ENCODE data around the gene NABP2. TPM values are rescaled to one million over a fixed set of nuclear protein-coding genes. Genes with fewer than 3 reads are reported as not detected.

NABP2 gene
- total RNA-seq, 1 experiment from 2014 or later = 68.5 TPM

- BruUV-seq (replicated peaks) = no TSS peak
- POLR2A ChIA-PET (ENCODE audit: unreplicated experiment) = no interaction called here
- TF ChIP-seq CTCF (conservative IDR thresholded peaks at IDR 0.05) = no peak
- TF ChIP-seq EZH2 (IDR thresholded peaks at IDR 0.05; ENCODE audit: low read depth) = no peak
- Histone ChIP-seq H4K20me1 (ENCODE audit: insufficient read depth) (no peaks in the 10 kb centered on the region), H3K9me2 (ENCODE audit: insufficient read depth) (no peaks in the 10 kb centered on the region), H3K4me1 (replicated peaks; ENCODE audit: insufficient read depth) (no peaks in the 10 kb centered on the region), H3F3A (ENCODE audit: insufficient read depth, low read depth) (peaks cover 8% of the 10 kb centered on the region; the same call in 1 of the 2 replicates), H3K36me3 (ENCODE audit: low read depth) (0 out of 2 replicates have a peak, but pooled peaks cover 3% of the 10 kb centered on the region), H2AFZ (no peak overlapping the region), H3K27me3 (ENCODE audit: insufficient read depth, low read depth) (no peaks in the 10 kb centered on the region), H3K4me2 (no peak overlapping the region), H3K4me3 (no peak overlapping the region), H3K9me3 (ENCODE audit: insufficient read depth, low read depth) (no peaks in the 10 kb centered on the region), H3K79me2 (ENCODE audit: low read depth) (no peaks in the 10 kb centered on the region), H3K27ac (no peak overlapping the region)
- intact Hi-C loops (cut with micrococcal nuclease; ENCODE audit: unreplicated experiment) = no loop called here
- CTCF ChIA-PET = no interaction called here
- DNase-seq = no peak
Observed at GRCh38 chr12:56237552-56237951, 13.4 kb downstream of the NABP2 start.

- Histone ChIP-seq H3K27ac (no peak overlapping the region), H4K20me1 (ENCODE audit: insufficient read depth) (no peaks in the 10 kb centered on the region; the same call in 1 of the 2 replicates), H3F3A (ENCODE audit: insufficient read depth, low read depth) (no peaks in the 10 kb centered on the region), H3K4me1 (replicated peaks; ENCODE audit: insufficient read depth) (no peaks in the 10 kb centered on the region), H3K9me2 (ENCODE audit: insufficient read depth) (no peaks in the 10 kb centered on the region), H2AFZ (no peak overlapping the region), H3K4me3 (no peak overlapping the region), H3K27me3 (ENCODE audit: insufficient read depth, low read depth) (no peaks in the 10 kb centered on the region), H3K79me2 (ENCODE audit: low read depth) (no peaks in the 10 kb centered on the region), H3K9me3 (ENCODE audit: insufficient read depth, low read depth) (no peaks in the 10 kb centered on the region), H3K36me3 (ENCODE audit: low read depth) (0 out of 2 replicates have a peak, but pooled peaks cover 11% of the 10 kb centered on the region), H3K4me2 (no peak overlapping the region)
- CTCF ChIA-PET = no interaction called here
- intact Hi-C loops (cut with micrococcal nuclease; ENCODE audit: unreplicated experiment) = no loop called here
- TF ChIP-seq CTCF (conservative IDR thresholded peaks at IDR 0.05) (no peak), EZH2 (IDR thresholded peaks at IDR 0.05; ENCODE audit: low read depth) (no peak)
- BruUV-seq (replicated peaks) = no TSS peak
- no peak for DNase-seq
- POLR2A ChIA-PET (ENCODE audit: unreplicated experiment) = interaction anchor here (0.6 kb wide), 1 partner anchor 19 kb away, joined by 3 read pairs; no protein-coding TSS in a partner anchor
Observed at GRCh38 chr12:56241424-56242303, 17.5 kb downstream of the NABP2 start.

- intact Hi-C loops (cut with micrococcal nuclease; ENCODE audit: unreplicated experiment) = no loop called here
- H4K20me1 ChIP-seq (ENCODE audit: insufficient read depth) = no peaks in the 10 kb centered on the region; the same call in 1 of the 2 replicates
- no peak overlapping the region for H3K4me3 ChIP-seq
- H3K9me3 ChIP-seq (ENCODE audit: insufficient read depth, low read depth) = no peaks in the 10 kb centered on the region
- 0 out of 2 replicates have a peak, but pooled peaks cover 11% of the 10 kb centered on the region for H3K36me3 ChIP-seq (ENCODE audit: low read depth)
- no peak overlapping the region for H3K27ac ChIP-seq
- no peaks in the 10 kb centered on the region for H3K4me1 ChIP-seq (replicated peaks; ENCODE audit: insufficient read depth)
- DNase-seq = no peak
- H3K4me2 ChIP-seq = no peak overlapping the region
- no peak overlapping the region for H2AFZ ChIP-seq
- BruUV-seq (replicated peaks) = no TSS peak
- H3K27me3 ChIP-seq (ENCODE audit: insufficient read depth, low read depth) = no peaks in the 10 kb centered on the region
- H3K9me2 ChIP-seq (ENCODE audit: insufficient read depth) = no peaks in the 10 kb centered on the region
- ChIA-PET CTCF (no interaction called here), POLR2A (ENCODE audit: unreplicated experiment) (no interaction called here)
- no peaks in the 10 kb centered on the region for H3F3A ChIP-seq (ENCODE audit: insufficient read depth, low read depth)
- H3K79me2 ChIP-seq (ENCODE audit: low read depth) = no peaks in the 10 kb centered on the region
- TF ChIP-seq EZH2 (IDR thresholded peaks at IDR 0.05; ENCODE audit: low read depth) = no peak
- TF ChIP-seq CTCF (conservative IDR thresholded peaks at IDR 0.05) = no peak
Observed at GRCh38 chr12:56242986-56243385, 18.8 kb downstream of the NABP2 start.
